ENCODE measurements around the gene MTUS2. TPM values are rescaled to one million over a fixed set of nuclear protein-coding genes. Genes with fewer than 3 reads are reported as not detected.

Gene MTUS2
- total RNA-seq, 2 donors from 2014 or later = 4.0 to 5.4 TPM

DNA sequence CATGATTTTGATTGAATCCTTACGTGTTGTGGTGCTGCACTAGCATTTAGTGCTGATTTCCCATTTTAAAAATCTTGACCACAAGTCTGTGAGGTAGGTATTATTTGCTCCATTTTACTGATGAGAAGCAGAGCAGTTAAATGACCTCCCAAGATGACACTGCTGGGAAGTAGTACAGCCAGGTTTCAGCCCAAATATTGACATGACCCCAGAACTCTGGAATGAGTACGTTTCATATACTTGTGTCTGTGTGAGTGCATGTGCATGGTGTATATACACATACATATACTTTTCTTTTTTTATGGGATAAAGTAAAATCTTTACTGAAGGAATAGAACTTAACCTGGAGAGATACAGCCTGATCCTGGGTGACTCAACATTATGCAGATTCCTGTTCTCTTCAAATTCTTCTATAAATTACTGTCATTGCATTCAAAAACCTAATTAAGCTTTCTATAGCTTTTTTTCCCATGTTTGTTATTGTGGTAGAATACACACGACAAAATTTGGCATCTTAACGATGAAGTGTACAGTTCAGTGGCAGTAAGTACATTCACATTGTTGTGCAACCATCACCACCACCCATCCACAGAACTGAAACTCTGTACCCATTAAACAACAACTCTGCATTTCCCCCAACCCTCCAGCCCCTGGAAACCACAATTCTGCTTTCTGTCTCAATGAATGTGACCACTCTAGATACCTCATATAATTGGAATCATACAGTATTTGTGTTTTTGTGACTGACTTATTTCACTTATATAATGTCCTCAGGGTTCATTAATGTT lies 311.9 kb downstream of the MTUS2 start:
- no peak overlapping the region for H3K4me3 ChIP-seq
- no peaks in the 10 kb centered on the region for H3K4me1 ChIP-seq
- ATAC-seq = no peak
- H3K27ac ChIP-seq = no peak overlapping the region
- WGBS, 2 donors = 61 to 63% methylated on average over 4 of the region's 4 CpGs
- intact Hi-C loops (cut with DNase I) = no loop called here
- no peaks in the 10 kb centered on the region for H3K27me3 ChIP-seq
- TF ChIP-seq, protein P1, sequence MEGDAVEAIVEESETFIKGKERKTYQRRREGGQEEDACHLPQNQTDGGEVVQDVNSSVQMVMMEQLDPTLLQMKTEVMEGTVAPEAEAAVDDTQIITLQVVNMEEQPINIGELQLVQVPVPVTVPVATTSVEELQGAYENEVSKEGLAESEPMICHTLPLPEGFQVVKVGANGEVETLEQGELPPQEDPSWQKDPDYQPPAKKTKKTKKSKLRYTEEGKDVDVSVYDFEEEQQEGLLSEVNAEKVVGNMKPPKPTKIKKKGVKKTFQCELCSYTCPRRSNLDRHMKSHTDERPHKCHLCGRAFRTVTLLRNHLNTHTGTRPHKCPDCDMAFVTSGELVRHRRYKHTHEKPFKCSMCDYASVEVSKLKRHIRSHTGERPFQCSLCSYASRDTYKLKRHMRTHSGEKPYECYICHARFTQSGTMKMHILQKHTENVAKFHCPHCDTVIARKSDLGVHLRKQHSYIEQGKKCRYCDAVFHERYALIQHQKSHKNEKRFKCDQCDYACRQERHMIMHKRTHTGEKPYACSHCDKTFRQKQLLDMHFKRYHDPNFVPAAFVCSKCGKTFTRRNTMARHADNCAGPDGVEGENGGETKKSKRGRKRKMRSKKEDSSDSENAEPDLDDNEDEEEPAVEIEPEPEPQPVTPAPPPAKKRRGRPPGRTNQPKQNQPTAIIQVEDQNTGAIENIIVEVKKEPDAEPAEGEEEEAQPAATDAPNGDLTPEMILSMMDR (IDR thresholded peaks at IDR 0.05) = no peak
- TF ChIP-seq POLR2A (IDR thresholded peaks at IDR 0.05) = no peak
- no peaks in the 10 kb centered on the region for H3K36me3 ChIP-seq (replicated peaks in 1 of 2; ENCODE audit: insufficient read depth in 1 of 2, low read depth in 2 of 2)
- no peaks in the 10 kb centered on the region for H3K9me3 ChIP-seq
- no peak for DNase-seq

DNA sequence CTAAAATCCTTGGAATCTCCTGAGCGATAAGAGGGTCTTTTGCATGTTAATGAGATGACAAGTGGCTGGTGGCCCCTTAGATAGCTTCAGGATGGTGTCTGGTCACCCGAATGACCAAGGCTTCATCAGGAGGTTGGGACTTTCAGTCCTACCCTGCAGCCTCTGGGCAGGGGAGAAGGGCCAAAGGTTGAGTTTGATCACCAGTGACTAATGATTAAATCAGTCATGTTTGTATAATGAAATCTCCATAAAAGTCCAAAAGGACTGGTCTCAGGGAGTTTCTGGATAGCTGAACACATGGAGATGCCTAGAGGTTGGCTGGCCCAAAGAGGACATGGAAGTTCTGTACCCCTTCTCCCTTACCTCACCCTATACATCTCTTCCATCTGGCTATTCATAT lies 316.2 kb downstream of the MTUS2 start:
- Histone ChIP-seq H3K27ac (no peak overlapping the region), H3K9me3 (no peaks in the 10 kb centered on the region), H3K4me1 (no peaks in the 10 kb centered on the region), H3K4me3 (no peak overlapping the region), H3K36me3 (replicated peaks in 1 of 2; ENCODE audit: insufficient read depth in 1 of 2, low read depth in 2 of 2) (no peaks in the 10 kb centered on the region), H3K27me3 (no peaks in the 10 kb centered on the region)
- ATAC-seq (no peak), DNase-seq (no peak)
- intact Hi-C loops (cut with DNase I) = no loop called here
- WGBS, 2 donors = 74 to 92% methylated on average over 1 to 2 of the region's 2 CpGs
- TF ChIP-seq, protein P1 (IDR thresholded peaks at IDR 0.05) = no peak
- no peak for TF ChIP-seq POLR2A (IDR thresholded peaks at IDR 0.05)

DNA sequence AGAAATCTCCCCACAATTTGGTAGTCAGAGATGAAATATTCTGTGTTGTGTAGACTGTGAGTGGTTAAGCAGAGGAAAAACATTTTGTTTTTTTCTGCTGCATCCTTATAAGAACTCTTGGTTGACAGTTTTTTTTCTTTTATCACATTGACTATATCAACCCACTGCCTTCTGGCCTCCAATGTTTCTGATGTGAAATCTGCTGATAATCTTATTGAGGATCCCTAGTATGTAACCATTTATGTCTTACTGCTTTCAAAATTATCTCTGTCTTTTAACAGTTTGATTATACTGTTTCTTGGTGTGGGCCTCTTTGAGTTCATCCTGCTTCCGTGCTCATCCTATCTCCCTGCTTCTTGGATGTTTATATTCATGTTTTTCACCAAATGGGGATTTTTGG lies 316.9 kb downstream of the MTUS2 start:
- no peaks in the 10 kb centered on the region for H3K27me3 ChIP-seq
- intact Hi-C loops (cut with DNase I) = no loop called here
- H3K27ac ChIP-seq = no peak overlapping the region
- WGBS, 2 donors = 70 to 77% methylated on average over 1 of the region's 1 CpG
- H3K4me1 ChIP-seq = no peaks in the 10 kb centered on the region
- no peak for DNase-seq
- no peak overlapping the region for H3K4me3 ChIP-seq
- TF ChIP-seq, protein P1 (IDR thresholded peaks at IDR 0.05) = no peak
- TF ChIP-seq POLR2A (IDR thresholded peaks at IDR 0.05) = no peak
- H3K9me3 ChIP-seq = no peaks in the 10 kb centered on the region
- no peaks in the 10 kb centered on the region for H3K36me3 ChIP-seq (replicated peaks in 1 of 2; ENCODE audit: insufficient read depth in 1 of 2, low read depth in 2 of 2)
- no peak for ATAC-seq

DNA sequence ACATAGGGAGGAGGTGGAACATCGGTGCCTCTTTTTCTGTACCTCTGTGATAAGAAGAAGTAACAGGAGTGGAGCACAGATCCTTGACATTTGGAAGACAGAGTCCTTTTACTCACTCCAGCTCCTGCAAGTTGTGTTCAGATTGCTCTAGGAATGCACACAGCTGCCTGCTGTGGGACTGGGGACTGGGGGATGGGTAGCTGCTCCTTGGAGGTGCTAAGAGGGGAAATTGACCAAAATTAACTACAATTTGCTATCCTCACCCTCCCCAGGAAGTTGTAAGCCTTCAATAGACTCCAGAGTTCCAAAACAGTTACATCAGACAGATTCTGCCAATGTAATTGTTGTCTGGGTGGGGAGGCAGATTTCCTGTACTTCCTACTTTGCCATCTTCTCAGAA lies 317.9 kb downstream of the MTUS2 start:
- intact Hi-C loops (cut with DNase I) = no loop called here
- ATAC-seq (no peak), DNase-seq (no peak)

More for the DNA sequence above, 317.9 kb downstream of the MTUS2 start:
- WGBS, 2 donors = 53 to 94% methylated on average over 1 of the region's 1 CpG
- Histone ChIP-seq H3K9me3 (no peaks in the 10 kb centered on the region), H3K27me3 (no peaks in the 10 kb centered on the region), H3K36me3 (replicated peaks in 1 of 2; ENCODE audit: insufficient read depth in 1 of 2, low read depth in 2 of 2) (no peaks in the 10 kb centered on the region), H3K4me3 (no peak overlapping the region), H3K27ac (no peak overlapping the region), H3K4me1 (no peaks in the 10 kb centered on the region)
- no peak for TF ChIP-seq POLR2A (IDR thresholded peaks at IDR 0.05)
- TF ChIP-seq, protein P1 (IDR thresholded peaks at IDR 0.05) = no peak

Data from body of pancreas (tissue), 4 donors.